Right atrium auricular region (tissue), 2 donors: ENCODE results near the gene MBOAT7. TPM values are rescaled to one million over a fixed set of nuclear protein-coding genes. Genes with fewer than 3 reads are reported as not detected.
A peak's percentile ranks its signal among the peaks of the same experiment; 100 is the strongest.

ENCODE experiments used
- DNase-seq: peaks from one replicate; pipeline ENCODE4 v3.0.0-alpha.2; 2019; ENCODE audit warnings: low spot score
- H3K27ac ChIP-seq, 2 donors: fragments of 200-600 bp; sonication (generic); 1 replicate in 1 of 2; 2 replicates in 1 of 2; pipeline ENCODE4 v1.5.1; 2016 to 2019
- H3K27me3 ChIP-seq, 2 donors: fragments of 200-600 bp; sonication (generic); one replicate each; pipeline versions ENCODE4 v1.5.1 to v1.6.0; 2017 to 2019
- H3K36me3 ChIP-seq: fragments of 200-600 bp; sonication (generic); one replicate; pipeline ENCODE4 v1.5.1; 2016
- H3K4me1 ChIP-seq, 2 donors: fragments of 200-600 bp; sonication (generic); one replicate each; pipeline versions ENCODE4 v1.5.1 to v1.6.0; 2017 to 2019
- H3K4me3 ChIP-seq, 2 donors: fragments of 200-600 bp; sonication (generic); 1 replicate in 1 of 2; 2 replicates in 1 of 2; pipeline ENCODE4 v1.5.1; 2017 to 2019; ENCODE audit warnings: mild to moderate bottlenecking in 1 of 2, moderate library complexity in 1 of 2
- H3K9me3 ChIP-seq, 2 donors: fragments of 200-600 bp; sonication (generic); one replicate each; pipeline ENCODE4 v1.5.1; 2019
- CTCF ChIP-seq, 2 donors: fragments of 200-600 bp; sonication (generic); IDR thresholded peaks; one replicate each; pipeline ENCODE4 v1.5.1; 2019; ENCODE audit warnings: antibody characterized with exemption in 2 of 2
- total RNA-seq, 2 donors: library from RNA; depleted of rRNA; stranded (reverse); fragments of >200 nt; gene quantifications; one replicate each; pipeline ENCODE4 v1.1.0, GENCODE V29; 2016

Gene MBOAT7
- total RNA-seq, 2 donors from 2014 or later, result 27.0 to 37.0 TPM

- Histone ChIP-seq H3K36me3 (peaks cover 7% of the 10 kb centered on the region), H3K4me1 (peaks cover 0 to 40% of the 10 kb centered on the region in 2 donors), H3K9me3 (no peaks in the 10 kb centered on the region), H3K27me3 (no peaks in the 10 kb centered on the region), H3K27ac (no peak overlapping the region), H3K4me3 (peak overlapping the region; percentile 15 to 51)
- no peak for TF ChIP-seq CTCF (IDR thresholded peaks at IDR 0.05)
- peak; percentile 59 for DNase-seq
Measured at GRCh38 chr19:54136086-54136863, 53.1 kb downstream of the MBOAT7 start.

- H3K27me3 ChIP-seq, result no peaks in the 10 kb centered on the region
- DNase-seq, result no peak
- TF ChIP-seq CTCF (IDR thresholded peaks at IDR 0.05), result no peak
- H3K4me1 ChIP-seq, result peaks cover 0 to 21% of the 10 kb centered on the region in 2 donors
- H3K27ac ChIP-seq, result no peak overlapping the region
- H3K4me3 ChIP-seq, result no peak overlapping the region
- peaks cover 25% of the 10 kb centered on the region for H3K36me3 ChIP-seq
- H3K9me3 ChIP-seq, result no peaks in the 10 kb centered on the region
Measured at GRCh38 chr19:54133957-54134590, 55.3 kb downstream of the MBOAT7 start.

GRCh38 chr19:54133312-54133956 lies 55.9 kb downstream of the MBOAT7 start:
- peaks cover 0 to 15% of the 10 kb centered on the region in 2 donors for H3K4me1 ChIP-seq
- peaks cover 31% of the 10 kb centered on the region for H3K36me3 ChIP-seq
- H3K9me3 ChIP-seq, result no peaks in the 10 kb centered on the region
- H3K27me3 ChIP-seq, result no peaks in the 10 kb centered on the region
- no peak for TF ChIP-seq CTCF (IDR thresholded peaks at IDR 0.05)
- H3K4me3 ChIP-seq, result no peak overlapping the region
- no peak overlapping the region for H3K27ac ChIP-seq
- DNase-seq, result no peak

DNA sequence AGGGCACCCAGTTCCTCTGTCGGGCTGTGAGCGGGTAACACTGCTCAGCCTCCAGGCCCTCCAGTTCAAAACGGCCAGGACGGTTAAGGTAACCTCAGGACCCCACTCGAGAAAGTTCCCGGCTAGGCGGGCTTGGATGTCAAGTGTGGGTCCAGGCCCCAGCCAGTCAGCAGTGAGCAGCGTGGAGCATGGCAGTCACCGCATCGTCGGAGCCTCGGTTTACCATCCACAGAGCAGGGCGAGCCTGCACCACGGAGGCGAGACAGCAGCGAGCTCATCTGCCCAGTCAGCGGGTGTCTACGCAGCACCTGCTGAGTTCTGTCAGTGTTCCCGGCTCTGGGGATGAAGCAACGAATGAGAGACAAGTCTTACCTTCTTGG lies 59.8 kb downstream of the MBOAT7 start:
- no peak for TF ChIP-seq CTCF (IDR thresholded peaks at IDR 0.05)
- no peak for DNase-seq
- no peaks in the 10 kb centered on the region for H3K4me1 ChIP-seq
- no peaks in the 10 kb centered on the region for H3K9me3 ChIP-seq
- no peaks in the 10 kb centered on the region for H3K27me3 ChIP-seq
- no peak overlapping the region for H3K4me3 ChIP-seq
- H3K27ac ChIP-seq, result no peak overlapping the region
- peaks cover 67% of the 10 kb centered on the region for H3K36me3 ChIP-seq

- Histone ChIP-seq H3K9me3 (no peaks in the 10 kb centered on the region), H3K4me3 (no peak overlapping the region), H3K27me3 (no peaks in the 10 kb centered on the region), H3K36me3 (peaks cover 73% of the 10 kb centered on the region), H3K27ac (no peak overlapping the region), H3K4me1 (no peaks in the 10 kb centered on the region)
- TF ChIP-seq CTCF (IDR thresholded peaks at IDR 0.05), result no peak
- DNase-seq, result no peak
Measured at GRCh38 chr19:54128796-54129616, 60.4 kb downstream of the MBOAT7 start.
